H1 (cell line): Measurements from ENCODE around the gene ROBO2. TPM values are rescaled to one million over a fixed set of nuclear protein-coding genes. Genes with fewer than 3 reads are reported as not detected.

Experiments used
- CTCF ChIA-PET: fragments of 300-600 bp; sonication (Branson Sonifier 250); formaldehyde crosslinking; loops from one replicate; lab custom pipeline; 2021; ENCODE audit not compliant: partially characterized antibody; lab: Charles Lee
- POLR2A ChIA-PET: fragments of 300-600 bp; sonication (Branson Sonifier 250); formaldehyde crosslinking; loops from one replicate; lab custom pipeline; 2021; ENCODE audit warnings: inconsistent platforms; ENCODE audit not compliant: partially characterized antibody; lab: Charles Lee
- DNase-seq, 2 experiments: peaks; one replicate each; pipeline versions ENCODE4 v3.0.0 to v3.0.0-alpha.2; 2010 to 2022; ENCODE audit warnings: low spot score in 2 of 2, low read depth in 1 of 2, mixed read lengths in 1 of 2
- FAIRE-seq: peaks from 2 replicates; lab custom pipeline; 2011; peaks lifted over from hg19 to GRCh38; lab: Jason Lieb, UNC
- H2AFZ ChIP-seq: 2 replicates; pipeline ENCODE4 v1.8.1; 2012; ENCODE audit warnings: low read length, inconsistent platforms
- H2AK5ac ChIP-seq: 2 replicates; pipeline ENCODE4 v1.6.1; 2013; ENCODE audit warnings: low read depth, low read length
- H2BK120ac ChIP-seq: replicated peaks from 2 replicates; pipeline ENCODE3; 2013; ENCODE audit warnings: low read depth, low read length, inconsistent platforms
- H2BK12ac ChIP-seq: 2 replicates; pipeline ENCODE4 v1.6.1; 2013; ENCODE audit warnings: low read depth, low read length
- H2BK15ac ChIP-seq: 2 replicates; pipeline ENCODE4 v1.6.1; 2013; ENCODE audit warnings: low read length
- H2BK20ac ChIP-seq: 2 replicates; pipeline ENCODE4 v1.6.1; 2013; ENCODE audit warnings: low read length
- H2BK5ac ChIP-seq: 2 replicates; pipeline ENCODE4 v1.6.1; 2013; ENCODE audit warnings: low read depth, low read length
- H3K14ac ChIP-seq: 2 replicates; pipeline ENCODE4 v1.6.1; 2013; ENCODE audit warnings: inconsistent platforms; ENCODE audit not compliant: insufficient read length
- H3K18ac ChIP-seq: 2 replicates; pipeline ENCODE4 v1.6.1; 2013; ENCODE audit warnings: low read length; ENCODE audit errors: extremely low read depth
- H3K23ac ChIP-seq: 2 replicates; pipeline ENCODE4 v1.6.1; 2013; ENCODE audit warnings: inconsistent platforms; ENCODE audit not compliant: insufficient read length
- H3K23me2 ChIP-seq: 2 replicates; pipeline ENCODE4 v1.6.1; 2013; ENCODE audit warnings: low read depth, low read length
- H3K27ac ChIP-seq: 2 replicates; pipeline ENCODE4 v1.6.1; 2011; ENCODE audit warnings: low read depth, low read length, inconsistent platforms
- H3K27me3 ChIP-seq, 4 experiments: replicated peaks in 1 of 4; 1 replicate in 1 of 4; 2 replicates in 3 of 4; pipeline versions ENCODE4 v1.6.1 to v1.8.1; 2011 to 2013; ENCODE audit warnings: low read length in 3 of 4, mild to moderate bottlenecking in 3 of 4, inconsistent platforms in 2 of 4, mixed read lengths in 2 of 4, moderate library complexity in 1 of 4; ENCODE audit not compliant: control insufficient read depth in 3 of 4, insufficient read depth in 3 of 4; ENCODE audit errors: extremely low read depth in 1 of 4
- H3K36me3 ChIP-seq, 4 experiments: 2 replicates each; pipeline versions ENCODE4 v1.6.1 to v1.8.1; 2011 to 2013; ENCODE audit warnings: mild to moderate bottlenecking in 4 of 4, low read length in 3 of 4, moderate library complexity in 2 of 4, control low read depth in 1 of 4, inconsistent platforms in 1 of 4; ENCODE audit not compliant: insufficient read depth in 4 of 4, control insufficient read depth in 2 of 4
- H3K4ac ChIP-seq: replicated peaks from 2 replicates; pipeline ENCODE3; 2013; ENCODE audit warnings: low read length, low read depth, mixed read lengths, inconsistent platforms; ENCODE audit not compliant: insufficient read length
- H3K4me1 ChIP-seq, 4 experiments: replicated peaks in 1 of 4; 1 replicate in 1 of 4; 2 replicates in 3 of 4; pipeline versions ENCODE4 v1.6.1 to v1.8.1; 2011 to 2013; ENCODE audit warnings: low read length in 3 of 4, inconsistent platforms in 2 of 4, mixed read lengths in 1 of 4; ENCODE audit not compliant: insufficient read depth in 4 of 4, control insufficient read depth in 3 of 4
- H3K4me2 ChIP-seq, 2 experiments: 2 replicates each; pipeline versions ENCODE4 v1.6.1 to v1.8.1; 2011 to 2013; ENCODE audit warnings: low read depth in 2 of 2, low read length in 2 of 2, control low read depth in 1 of 2, inconsistent platforms in 1 of 2, mild to moderate bottlenecking in 1 of 2; ENCODE audit not compliant: insufficient read depth in 1 of 2
- H3K4me3 ChIP-seq, 4 experiments: fragments of 200-600, 300-600 bp in 1 of 4; sonication (generic), shearing (Covaris generic), sonication (Bioruptor Twin) in 1 of 4; 2 replicates each; pipeline versions ENCODE4 v1.5.1 to v1.8.1; 2011 to 2016; ENCODE audit warnings: low read length in 4 of 4, low read depth in 3 of 4, control low read depth in 2 of 4, inconsistent platforms in 2 of 4, mild to moderate bottlenecking in 2 of 4, mixed read lengths in 1 of 4, moderate library complexity in 1 of 4; ENCODE audit not compliant: insufficient read depth in 2 of 4; ENCODE audit errors: extremely low read depth in 1 of 4
- H3K56ac ChIP-seq: replicated peaks from 2 replicates; pipeline ENCODE3; 2013; ENCODE audit warnings: low read depth, mild to moderate bottlenecking, mixed read lengths, low read length, inconsistent platforms; ENCODE audit not compliant: insufficient read length
- H3K79me1 ChIP-seq: 2 replicates; pipeline ENCODE4 v1.6.1; 2013; ENCODE audit warnings: low read depth, low read length, control low read depth
- H3K79me2 ChIP-seq, 2 experiments: 2 replicates each; pipeline versions ENCODE4 v1.6.1 to v1.8.1; 2012 to 2013; ENCODE audit warnings: low read length in 2 of 2, mild to moderate bottlenecking in 2 of 2, inconsistent platforms in 1 of 2; ENCODE audit not compliant: insufficient read depth in 2 of 2, control insufficient read depth in 1 of 2
- H3K9ac ChIP-seq, 4 experiments: replicated peaks in 1 of 4; 1 replicate in 1 of 4; 2 replicates in 3 of 4; pipeline versions ENCODE4 v1.6.1 to v1.8.1; 2011 to 2013; ENCODE audit warnings: low read depth in 3 of 4, low read length in 3 of 4, control low read depth in 2 of 4, mild to moderate bottlenecking in 2 of 4, moderate library complexity in 2 of 4, inconsistent platforms in 1 of 4; ENCODE audit errors: extremely low read depth in 1 of 4
- H3K9me3 ChIP-seq, 2 experiments: 2 replicates each; pipeline versions ENCODE4 v1.6.1 to v1.8.1; 2012 to 2013; ENCODE audit warnings: mild to moderate bottlenecking in 2 of 2, moderate library complexity in 2 of 2, control low read depth in 1 of 2, inconsistent platforms in 1 of 2, low read depth in 1 of 2, low read length in 1 of 2, mixed read lengths in 1 of 2; ENCODE audit not compliant: insufficient read depth in 2 of 2
- H4K20me1 ChIP-seq, 2 experiments: replicated peaks in 1 of 2; 2 replicates each; pipeline versions ENCODE3 to v1.8.1; 2011 to 2013; ENCODE audit warnings: inconsistent platforms in 2 of 2, low read length in 2 of 2, mild to moderate bottlenecking in 1 of 2; ENCODE audit not compliant: insufficient read depth in 2 of 2, control insufficient read depth in 1 of 2
- H4K5ac ChIP-seq: 2 replicates; pipeline ENCODE4 v1.6.1; 2013; ENCODE audit warnings: low read length, low read depth, mixed read lengths, inconsistent platforms; ENCODE audit not compliant: insufficient read length
- H4K8ac ChIP-seq: 2 replicates; pipeline ENCODE4 v1.8.0; 2013; ENCODE audit warnings: mild to moderate bottlenecking, moderate library complexity, low read length, inconsistent platforms; ENCODE audit not compliant: insufficient read depth; ENCODE audit errors: extremely low read depth
- H4K91ac ChIP-seq: replicated peaks from 2 replicates; pipeline ENCODE3; 2013; ENCODE audit warnings: low read length, mixed read lengths, inconsistent platforms; ENCODE audit not compliant: insufficient read length
- EZH2 ChIP-seq: fragments of 200-600 bp; sonication (generic); IDR thresholded peaks from 2 replicates; pipeline ENCODE4 v1.7.1; 2012; ENCODE audit warnings: low read depth, mild to moderate bottlenecking, moderate library complexity, low read length, inconsistent platforms; ENCODE audit not compliant: severe bottlenecking
- polyA plus RNA-seq, 7 experiments: library from polyadenylated mRNA; depleted of rRNA in 3 of 7; stranded (reverse) in 5 of 7; unstranded in 2 of 7; fragments of >200 nt in 5 of 7; fragments of 200-250 nt in 2 of 7; gene quantifications; 1 replicate in 5 of 7; 2 replicates in 1 of 7; 4 replicates in 1 of 7; pipeline versions ENCODE4 v1.2.1 to v1.2.3, GENCODE V29; 2011 to 2013; ENCODE audit warnings: missing spikeins in 2 of 7, mixed read lengths in 2 of 7
- total RNA-seq: library from RNA; stranded (reverse); fragmentation: NEBNext Ultra II Directional; extraction: Animal tissue kit (Norgen Biotek cat#: 25700); gene quantifications from 2 replicates; pipeline ENCODE4 v1.2.1, GENCODE V29; 2021

Gene ROBO2
- total and polyA plus RNA-seq, 2 of the 8 experiments (the other 6 are each of a cell fraction or from before 2014, with no cell fraction given), result 1.5 to 2.9 TPM

DNA sequence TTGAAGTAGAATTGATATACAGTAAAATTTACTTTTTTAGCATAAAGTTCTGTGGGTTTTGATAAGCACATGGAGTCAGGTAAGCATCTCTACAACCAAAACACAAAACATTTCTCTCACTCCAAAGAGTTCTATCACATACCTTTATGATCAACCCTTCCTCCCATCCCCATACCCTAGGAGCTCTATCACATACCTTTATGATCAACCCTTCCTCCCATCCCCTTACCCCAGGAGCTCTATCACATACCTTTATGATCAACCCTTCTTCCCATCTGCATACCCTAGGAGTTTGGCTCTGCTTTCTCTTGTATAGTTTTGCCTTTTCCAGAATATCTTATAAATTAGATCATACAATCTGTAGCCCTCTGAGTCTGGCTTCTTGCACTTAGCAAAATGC, 315.1 kb downstream of the ROBO2 start:
- H2AFZ ChIP-seq, result no peak overlapping the region
- TF ChIP-seq EZH2, result no peak
- no peak overlapping the region for H2BK12ac ChIP-seq
- H3K23me2 ChIP-seq, result no peaks in the 10 kb centered on the region
- no peak overlapping the region for H4K8ac ChIP-seq
- no peak overlapping the region for H3K4ac ChIP-seq
- H3K27me3 ChIP-seq, result no peaks in the 10 kb centered on the region
- ChIA-PET CTCF (interaction anchor here (1.1 kb wide), 1 partner anchor 10 kb away, joined by 3 read pairs; no protein-coding TSS in a partner anchor), POLR2A (no interaction called here)
- H4K5ac ChIP-seq, result no peak overlapping the region
- no peaks in the 10 kb centered on the region for H3K79me1 ChIP-seq
- H3K27ac ChIP-seq, result no peak overlapping the region
- no peak overlapping the region for H3K9ac ChIP-seq
- DNase-seq, result no peak
- no peak overlapping the region for H2BK15ac ChIP-seq
- no peaks in the 10 kb centered on the region for H3K36me3 ChIP-seq
- no peak overlapping the region for H2BK20ac ChIP-seq
- H2AK5ac ChIP-seq, result no peak overlapping the region
- H3K9me3 ChIP-seq, result no peaks in the 10 kb centered on the region
- H3K18ac ChIP-seq, result no peak overlapping the region
- H2BK120ac ChIP-seq, result no peak overlapping the region
- no peak overlapping the region for H3K4me3 ChIP-seq
- H3K56ac ChIP-seq, result no peak overlapping the region
- no peak overlapping the region for H4K91ac ChIP-seq
- no peak overlapping the region for H3K4me2 ChIP-seq
- no peaks in the 10 kb centered on the region; a peak in 1 of 7 replicates for H3K4me1 ChIP-seq
- H4K20me1 ChIP-seq, result no peaks in the 10 kb centered on the region
- H2BK5ac ChIP-seq, result no peak overlapping the region
- H3K14ac ChIP-seq, result no peak overlapping the region
- no peaks in the 10 kb centered on the region for H3K79me2 ChIP-seq
- FAIRE-seq, result peak; percentile 70
- no peak overlapping the region for H3K23ac ChIP-seq
